Body of pancreas (tissue), 4 donors: ENCODE data around the gene TNNI2. TPM values are rescaled to one million over a fixed set of nuclear protein-coding genes. Genes with fewer than 3 reads are reported as not detected.
A peak's percentile ranks its signal among the peaks of the same experiment; 100 is the strongest.

Experiments
- ATAC-seq: fragments of 150-250 bp; one replicate; pipeline ENCODE4 v1.9.1; 2016
- DNase-seq, 4 donors: peaks; one replicate each; pipeline ENCODE4 v3.0.0-alpha.2; 2019
- H3K27ac ChIP-seq, 4 donors: fragments of 200-600 bp; sonication (generic); 1 replicate in 3 of 4; 2 replicates in 1 of 4; pipeline versions ENCODE4 v1.5.1 to v1.6.1; 2016 to 2019; ENCODE audit warnings: mild to moderate bottlenecking in 1 of 4, mixed read lengths in 1 of 4, moderate library complexity in 1 of 4
- H3K27me3 ChIP-seq, 2 donors: fragments of 200-600 bp; sonication (generic); one replicate each; pipeline ENCODE4 v1.6.0; 2016; ENCODE audit warnings: mild to moderate bottlenecking in 1 of 2
- H3K36me3 ChIP-seq, 2 donors: fragments of 200-600 bp; sonication (generic); replicated peaks in 1 of 2; 2 replicates each; pipeline ENCODE4 v1.5.1; 2016; ENCODE audit warnings: low read depth in 2 of 2; ENCODE audit not compliant: insufficient read depth in 1 of 2
- H3K4me1 ChIP-seq: fragments of 200-600 bp; sonication (generic); one replicate; pipeline ENCODE4 v1.6.0; 2016
- H3K4me3 ChIP-seq, 2 donors: fragments of 200-600 bp; sonication (generic); 1 replicate in 1 of 2; 2 replicates in 1 of 2; pipeline ENCODE4 v1.5.1; 2016 to 2019
- H3K9me3 ChIP-seq, 3 donors: fragments of 200-600 bp; sonication (generic); 1 replicate in 2 of 3; 2 replicates in 1 of 3; pipeline ENCODE4 v1.5.1; 2016
- CTCF ChIP-seq, 7 experiments: fragments of 450-650 bp in 4 of 7; fragments of 200-600 bp in 3 of 7; sonication (generic) in 3 of 7; IDR thresholded peaks; one replicate each; pipeline ENCODE4 v1.5.1; 2016 to 2019; ENCODE audit warnings: antibody characterized with exemption in 7 of 7
- POLR2A ChIP-seq, 3 donors: fragments of 450-650 bp; IDR thresholded peaks; one replicate each; pipeline ENCODE4 v1.6.1; 2016; ENCODE audit warnings: antibody characterized with exemption in 3 of 3, mild to moderate bottlenecking in 2 of 3
- WGBS, 2 donors: methylation state at CpG; one replicate each; pipeline ENCODE4 v1.1.5; 2017; 5-methylcytosine and 5-hydroxymethylcytosine counted together
- intact Hi-C: fragments of 100-400 bp; cut with DNase I; formaldehyde crosslinking; loops from one replicate; pipeline ENCODE4 v1.15.1; 2023
- total RNA-seq, 2 donors: library from RNA; depleted of rRNA; stranded (reverse); fragments of >200 nt; gene quantifications; one replicate each; pipeline ENCODE4 v1.1.0, GENCODE V29; 2016

Gene TNNI2
- total RNA-seq, 2 donors from 2014 or later: 3.4 to 3.6 TPM

DNA sequence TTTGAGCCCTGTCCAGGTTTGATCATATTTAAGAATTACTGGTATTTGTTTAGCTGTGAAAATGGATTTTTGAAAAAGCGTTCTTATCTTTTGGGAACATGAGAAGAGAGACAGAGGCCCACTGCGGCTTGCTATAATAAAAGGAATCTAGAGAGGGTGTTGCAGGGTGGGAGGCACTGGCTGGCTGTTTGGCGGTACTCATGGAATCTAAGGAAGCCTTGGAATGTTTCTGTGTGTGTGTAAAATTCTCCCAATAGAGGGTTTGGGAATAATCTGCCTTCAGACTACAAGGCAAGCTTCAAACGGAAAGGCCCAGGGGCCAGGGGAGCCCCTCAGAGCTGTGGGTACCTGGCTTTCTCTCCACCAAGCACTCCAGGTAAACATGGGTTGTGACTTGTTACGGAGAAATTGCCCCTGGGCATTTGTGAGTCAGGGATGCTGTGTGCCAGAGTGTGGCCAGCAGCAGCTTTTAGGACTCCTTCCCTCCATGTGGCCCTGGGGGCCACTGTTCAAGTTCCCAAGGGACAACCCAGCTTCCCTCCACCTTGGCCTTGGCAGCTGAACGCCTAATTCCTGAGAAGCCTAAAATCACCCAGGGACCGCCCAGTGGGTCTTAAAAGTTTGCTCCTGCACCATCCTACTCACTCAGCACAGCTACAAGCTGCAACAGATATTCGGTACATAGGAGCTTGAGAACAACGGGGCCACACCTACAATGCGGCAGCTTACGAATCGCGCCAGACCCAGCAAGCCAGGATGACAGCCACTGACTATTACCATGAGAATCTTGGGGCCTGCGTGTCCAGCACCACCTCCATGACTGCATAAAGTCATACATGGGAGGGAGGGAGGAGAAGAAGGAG, 18.1 kb upstream of the TNNI2 start:
- H3K27ac ChIP-seq: no peak overlapping the region
- WGBS, 2 donors: 83 to 87% methylated on average over 12 to 13 of the region's 14 CpGs
- DNase-seq: no peak

DNA sequence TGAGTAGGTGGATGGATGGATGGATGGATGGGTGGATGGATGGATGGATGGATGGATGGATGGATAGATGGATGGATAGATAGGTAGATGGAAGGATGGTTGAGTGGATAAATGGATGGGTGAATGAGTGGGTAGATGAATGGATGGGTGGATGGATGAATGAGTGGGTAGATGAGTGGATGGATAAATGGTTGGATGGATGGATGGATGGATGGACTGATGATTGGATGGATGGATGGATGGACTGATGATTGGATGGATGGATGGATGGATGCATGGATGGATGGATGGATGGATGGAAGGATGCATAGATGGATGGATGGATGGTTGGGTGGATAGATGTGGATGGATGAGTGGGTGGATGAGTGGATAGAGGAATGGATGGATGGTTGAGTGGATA, 17.2 kb upstream of the TNNI2 start:
- Histone ChIP-seq H3K4me1 (peaks cover 29% of the 10 kb centered on the region), H3K9me3 (no peaks in the 10 kb centered on the region), H3K27ac (no peak overlapping the region), H3K4me3 (no peak overlapping the region), H3K27me3 (no peaks in the 10 kb centered on the region), H3K36me3 (no peaks in the 10 kb centered on the region)
- DNase-seq: no peak
- TF ChIP-seq CTCF (IDR thresholded peaks at IDR 0.05) (no peak), POLR2A (IDR thresholded peaks at IDR 0.05) (no peak)
- ATAC-seq: no peak
- intact Hi-C loops: loop anchor here (5.0 kb wide), 2 partner anchors 54 to 124 kb away; partner anchors contain the start of gene KRTAP5-6

More for the DNA sequence above, 18.1 kb upstream of the TNNI2 start:
- peaks cover 21% of the 10 kb centered on the region for H3K4me1 ChIP-seq
- TF ChIP-seq POLR2A (IDR thresholded peaks at IDR 0.05) (no peak), CTCF (IDR thresholded peaks at IDR 0.05) (no peak)
- H3K36me3 ChIP-seq: no peaks in the 10 kb centered on the region
- no peak for ATAC-seq
- H3K4me3 ChIP-seq: no peak overlapping the region
- no peaks in the 10 kb centered on the region for H3K9me3 ChIP-seq
- intact Hi-C loops: loop anchor here (5.0 kb wide), 2 partner anchors 53 to 123 kb away; partner anchors contain the start of gene KRTAP5-6
- no peaks in the 10 kb centered on the region for H3K27me3 ChIP-seq

DNA sequence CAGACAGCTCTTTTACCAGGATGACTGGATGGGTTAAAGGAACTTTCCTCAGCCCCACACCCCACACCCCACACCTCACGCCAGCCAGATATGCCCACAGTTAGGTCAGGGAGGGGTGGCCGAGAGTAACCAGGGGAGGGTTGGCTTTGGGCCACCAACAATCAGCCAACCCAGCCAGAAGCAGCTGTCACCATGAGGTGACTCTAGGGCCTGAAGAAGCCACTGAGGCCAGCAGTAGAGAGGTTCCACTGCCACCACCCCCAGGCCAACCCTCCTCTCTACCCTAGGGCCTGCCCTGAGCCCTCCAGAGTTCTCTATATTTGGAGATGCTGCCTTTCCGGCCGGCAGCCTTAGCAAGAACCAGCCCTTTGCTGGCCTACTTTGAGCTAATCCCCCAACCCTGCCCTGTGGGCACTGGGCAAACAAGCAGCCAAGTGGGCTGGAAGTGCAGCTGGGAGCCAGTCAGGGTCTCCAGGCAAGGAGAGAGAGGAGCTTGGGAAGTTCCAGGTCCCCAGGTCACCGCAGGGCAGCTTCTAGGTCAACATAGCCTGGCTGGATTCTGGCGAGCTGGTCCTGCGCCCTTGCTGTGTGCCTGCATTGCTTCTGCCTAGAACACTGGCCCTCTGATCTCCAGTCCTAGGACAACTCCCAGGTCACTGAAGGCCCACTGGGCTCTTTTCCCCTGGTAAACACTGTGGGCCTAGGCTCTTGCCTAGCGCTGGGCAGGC, 16.0 kb upstream of the TNNI2 start:
- Histone ChIP-seq H3K4me3 (no peak overlapping the region), H3K36me3 (no peaks in the 10 kb centered on the region), H3K27ac (no peak overlapping the region), H3K9me3 (no peaks in the 10 kb centered on the region), H3K4me1 (peaks cover 42% of the 10 kb centered on the region), H3K27me3 (no peaks in the 10 kb centered on the region)
- intact Hi-C loops: loop anchor here (5.0 kb wide), 2 partner anchors 56 to 126 kb away; partner anchors contain the start of gene KRTAP5-6
- TF ChIP-seq POLR2A (IDR thresholded peaks at IDR 0.05) (no peak), CTCF (IDR thresholded peaks at IDR 0.05) (no peak)
- no peak for ATAC-seq
- 70 to 74% methylated on average over 2 to 8 of the region's 8 CpGs for WGBS, 2 donors
- no peak for DNase-seq

- Histone ChIP-seq H3K27ac (no peak overlapping the region), H3K27me3 (no peaks in the 10 kb centered on the region), H3K4me1 (peaks cover 45% of the 10 kb centered on the region), H3K4me3 (no peak overlapping the region), H3K36me3 (no peaks in the 10 kb centered on the region), H3K9me3 (no peaks in the 10 kb centered on the region)
- DNase-seq (peak; percentile 45 to 79 (median 58)), ATAC-seq (peak; percentile 24)
- no peak for TF ChIP-seq CTCF (IDR thresholded peaks at IDR 0.05)
- TF ChIP-seq POLR2A (IDR thresholded peaks at IDR 0.05): no peak
- 76 to 100% methylated on average over 1 to 19 of the region's 19 CpGs for WGBS, 2 donors
- intact Hi-C loops: loop anchor here (5.0 kb wide), 2 partner anchors 56 to 126 kb away; partner anchors contain the start of gene KRTAP5-6
These were observed 15.2 kb upstream of the TNNI2 start for GRCh38 chr11:1823376-1824220.
